ENCODE data around the gene GATAD2B.
A peak's percentile ranks its signal among the peaks of the same experiment; 100 is the strongest.
"Not testable (repeated sequence)": the region's sequence is repeated elsewhere in the genome, so short reads cannot be mapped to it uniquely, and the experiment has no call there.

GATAD2B gene

DNA sequence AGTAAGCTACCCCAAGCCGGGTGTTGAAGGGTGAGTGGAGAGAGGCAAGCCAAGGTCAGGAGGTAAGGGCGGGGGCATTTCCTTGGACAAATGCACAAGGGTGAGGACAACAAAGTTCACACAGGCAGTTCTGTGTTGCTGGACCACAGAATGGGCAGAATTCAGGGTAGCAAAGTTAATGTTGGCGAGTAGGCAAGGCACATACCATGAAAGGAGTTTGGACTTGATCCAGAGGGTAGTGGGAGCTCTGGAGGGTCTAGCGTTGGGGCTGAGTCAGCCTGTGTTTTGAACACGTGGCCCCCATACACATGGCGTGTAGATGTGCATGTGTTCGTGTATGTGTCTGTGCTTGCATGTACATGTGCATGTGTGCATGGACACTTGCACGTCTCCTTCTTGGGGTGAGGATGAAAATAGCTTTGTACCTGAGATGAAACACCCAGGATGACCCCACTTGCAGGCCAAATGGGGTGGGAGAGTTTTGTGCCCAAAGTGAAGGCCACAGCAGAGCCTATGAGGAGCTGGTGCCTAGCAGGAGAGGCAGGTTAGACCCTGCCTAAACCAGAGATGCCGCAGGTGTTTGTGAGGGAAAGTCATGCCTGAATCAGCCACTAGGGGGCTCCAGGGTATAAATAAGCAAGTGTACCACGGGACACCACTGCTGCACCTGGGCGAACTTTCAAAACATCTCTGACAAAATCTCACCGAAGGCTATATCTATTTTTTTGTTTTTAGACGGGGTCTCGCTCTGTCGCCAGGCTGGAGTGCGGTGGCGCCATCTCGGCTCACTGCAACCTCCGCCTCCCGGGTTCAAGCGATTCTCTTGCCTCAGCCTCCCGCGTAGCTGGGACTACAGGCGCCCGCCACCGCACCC is 125.7 kb downstream of the GATAD2B start:
- peak; percentile 67 to 72 for DNase-seq (ENCODE audit: low read depth in 2 of 2, low spot score in 1 of 2)

- DNase-seq (ENCODE audit: low read depth in 2 of 2, low spot score in 1 of 2), result no peak
Measured at GRCh38 chr1:153795934-153796785, 126.6 kb downstream of the GATAD2B start.

- no peak for DNase-seq (ENCODE audit: low read depth in 2 of 2, low spot score in 1 of 2)
Measured at GRCh38 chr1:153795330-153795837, 127.4 kb downstream of the GATAD2B start.

- no peak for DNase-seq (ENCODE audit: low read depth in 2 of 2, low spot score in 1 of 2)
Measured at GRCh38 chr1:153794624-153795329, 128.0 kb downstream of the GATAD2B start.

DNA sequence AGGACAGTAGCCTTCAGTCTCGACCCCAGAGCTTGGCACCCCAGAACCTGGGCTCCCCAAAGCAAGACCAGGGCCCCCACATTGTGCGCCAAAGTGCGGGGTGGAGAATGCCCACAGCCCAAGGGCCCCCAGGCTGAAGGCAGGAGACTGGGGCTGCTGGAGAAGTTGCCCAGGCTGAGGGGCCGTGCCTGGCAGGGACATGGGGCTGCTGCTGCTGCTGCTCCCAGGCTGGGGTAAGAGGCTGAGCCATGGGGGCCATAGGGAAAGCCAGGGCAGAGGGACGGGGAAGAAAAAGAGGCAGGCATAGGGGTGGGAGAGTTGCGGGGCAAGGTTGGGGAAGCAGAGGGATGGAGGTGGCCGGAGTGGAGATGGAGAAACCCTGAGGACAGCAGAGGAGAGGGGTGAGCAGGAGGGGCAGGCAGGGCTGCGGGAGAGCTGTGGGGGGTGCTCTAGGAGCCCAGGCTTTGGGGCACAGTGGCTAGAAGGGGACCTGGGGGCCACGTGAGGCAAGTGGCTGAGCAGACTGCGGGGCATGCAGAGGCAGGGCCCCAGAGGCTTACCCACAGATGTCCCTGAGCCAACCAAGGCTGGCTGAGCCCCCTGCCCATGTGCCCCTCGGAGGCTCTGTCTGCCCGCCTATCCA is 128.7 kb downstream of the GATAD2B start:
- DNase-seq (ENCODE audit: low read depth in 2 of 2, low spot score in 1 of 2), result no peak

- no peak for DNase-seq (ENCODE audit: low read depth in 2 of 2, low spot score in 1 of 2)
Measured at GRCh38 chr1:153793261-153793972, 129.4 kb downstream of the GATAD2B start.

DNA sequence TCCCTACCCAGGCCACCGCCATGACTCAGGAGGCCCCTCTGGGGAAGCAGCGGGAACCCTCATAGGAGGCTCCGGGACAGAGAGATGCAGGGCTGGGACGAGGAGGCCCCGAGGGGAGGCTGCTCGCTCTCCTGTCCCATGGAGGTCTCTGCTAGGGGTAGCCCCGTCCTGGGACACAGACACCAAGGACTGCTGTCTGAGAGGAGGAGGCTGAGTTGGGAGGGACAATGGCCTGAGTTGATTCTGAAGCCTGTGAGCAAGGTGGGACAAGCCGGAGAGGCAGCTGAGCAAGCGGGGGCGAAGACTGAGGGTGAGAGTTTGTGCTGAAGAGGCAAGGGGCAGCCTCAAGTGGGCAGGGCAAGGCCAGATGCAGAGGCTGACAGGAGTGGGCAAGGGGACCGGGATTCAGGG is 130.1 kb downstream of the GATAD2B start:
- no peak for DNase-seq (ENCODE audit: low read depth in 2 of 2, low spot score in 1 of 2)

DNA sequence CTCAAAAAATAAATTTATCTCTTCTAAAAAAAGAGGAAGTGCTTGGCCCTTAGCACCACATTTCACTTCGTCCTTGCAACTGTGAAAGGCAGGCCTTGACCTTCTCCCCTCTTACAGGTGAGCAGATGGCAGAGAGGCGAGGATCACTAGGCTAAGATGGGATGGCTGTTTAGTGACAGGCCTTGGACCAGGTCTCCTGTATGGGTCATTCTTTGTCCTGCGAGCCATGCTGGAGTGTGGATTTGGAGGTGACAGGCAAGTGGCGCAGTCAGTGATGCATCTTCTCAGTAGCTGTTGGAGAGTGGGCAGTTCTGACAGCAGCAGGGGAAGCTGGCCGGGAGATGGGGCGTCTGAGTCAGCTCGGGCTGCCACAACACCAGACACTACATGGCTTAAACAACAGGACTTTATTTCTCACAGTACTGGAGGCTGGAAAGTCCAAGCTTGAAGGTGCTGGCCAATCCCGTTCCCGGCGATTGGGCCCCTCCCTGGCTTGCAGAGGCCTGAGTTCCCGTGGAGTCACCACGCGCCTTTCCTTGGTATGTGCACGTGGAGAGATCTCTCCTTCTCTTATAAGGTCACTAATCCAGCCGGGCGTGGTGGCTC is 131.0 kb downstream of the GATAD2B start:
- no peak for DNase-seq (ENCODE audit: low read depth in 2 of 2, low spot score in 1 of 2)

DNA sequence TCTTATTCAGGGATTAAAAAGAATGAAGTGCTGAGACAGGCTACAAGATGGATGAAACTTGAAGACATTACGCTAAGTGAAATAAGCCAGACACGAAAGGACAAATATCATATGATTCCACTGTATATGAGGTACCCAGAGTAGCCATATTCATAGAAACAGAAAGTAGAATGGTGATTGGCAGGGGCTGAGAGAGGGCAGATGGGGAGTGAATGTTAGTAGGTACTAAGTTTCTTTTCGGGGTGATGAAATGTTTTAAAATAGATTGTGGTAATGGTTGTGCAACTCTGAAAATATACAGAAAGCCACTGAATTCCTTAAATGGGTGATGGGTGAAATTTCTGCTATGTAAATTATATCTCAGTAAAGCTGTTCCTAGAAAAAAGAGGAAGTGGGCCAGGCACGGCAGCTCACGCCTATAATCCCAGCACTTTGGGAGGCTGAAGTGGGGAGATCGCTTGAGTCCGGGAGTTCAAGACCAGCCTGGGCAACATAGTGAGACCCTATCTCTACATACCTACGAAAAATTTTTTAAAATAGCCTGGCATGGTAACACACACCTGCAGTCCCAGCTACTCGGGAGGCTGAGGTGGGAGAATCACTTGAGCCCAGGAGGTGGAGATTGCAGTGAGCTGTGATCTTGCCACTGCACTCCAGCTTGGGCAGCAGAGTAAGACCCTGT is 131.7 kb downstream of the GATAD2B start:
- DNase-seq (ENCODE audit: low read depth in 2 of 2, low spot score in 1 of 2), result no peak

GRCh38 chr1:153790313-153790965 is 132.3 kb downstream of the GATAD2B start:
- DNase-seq (ENCODE audit: low read depth in 2 of 2, low spot score in 1 of 2), result no peak

- no peak for DNase-seq (ENCODE audit: low read depth in 2 of 2, low spot score in 1 of 2)
Measured at GRCh38 chr1:153789478-153790034, 133.2 kb downstream of the GATAD2B start.

- DNase-seq (ENCODE audit: low read depth in 2 of 2, low spot score in 1 of 2), result no peak
Measured at GRCh38 chr1:153786038-153786790, 136.6 kb downstream of the GATAD2B start.

- DNase-seq (ENCODE audit: low read depth in 2 of 2, low spot score in 1 of 2), result peak; percentile 70 to 87
Measured at GRCh38 chr1:153783233-153784190, 139.3 kb downstream of the GATAD2B start.

DNA sequence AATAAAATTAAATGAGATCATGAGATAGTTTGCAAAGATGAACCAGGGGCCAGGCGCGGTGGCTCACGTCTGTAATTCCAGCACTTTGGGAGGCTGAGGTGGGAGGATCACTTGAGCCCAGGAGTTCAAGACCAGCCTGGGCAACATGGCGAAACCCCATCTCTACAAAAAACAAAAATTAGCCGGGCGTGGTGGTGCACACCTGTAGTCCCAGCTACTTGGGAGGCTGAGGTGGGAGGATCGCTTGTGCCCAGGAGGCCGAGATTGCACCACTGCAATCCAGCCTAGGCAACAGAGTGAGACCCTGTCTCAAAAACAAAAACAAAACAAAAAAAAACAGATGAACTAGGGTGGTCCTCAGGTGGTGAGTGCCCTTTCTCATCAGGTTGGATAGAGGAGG is 140.1 kb downstream of the GATAD2B start:
- DNase-seq (ENCODE audit: low read depth in 2 of 2, low spot score in 1 of 2), result not testable (repeated sequence)

GRCh38 chr1:153780551-153780950 is 142.2 kb downstream of the GATAD2B start:
- DNase-seq (ENCODE audit: low read depth in 2 of 2, low spot score in 1 of 2), result no peak

DNA sequence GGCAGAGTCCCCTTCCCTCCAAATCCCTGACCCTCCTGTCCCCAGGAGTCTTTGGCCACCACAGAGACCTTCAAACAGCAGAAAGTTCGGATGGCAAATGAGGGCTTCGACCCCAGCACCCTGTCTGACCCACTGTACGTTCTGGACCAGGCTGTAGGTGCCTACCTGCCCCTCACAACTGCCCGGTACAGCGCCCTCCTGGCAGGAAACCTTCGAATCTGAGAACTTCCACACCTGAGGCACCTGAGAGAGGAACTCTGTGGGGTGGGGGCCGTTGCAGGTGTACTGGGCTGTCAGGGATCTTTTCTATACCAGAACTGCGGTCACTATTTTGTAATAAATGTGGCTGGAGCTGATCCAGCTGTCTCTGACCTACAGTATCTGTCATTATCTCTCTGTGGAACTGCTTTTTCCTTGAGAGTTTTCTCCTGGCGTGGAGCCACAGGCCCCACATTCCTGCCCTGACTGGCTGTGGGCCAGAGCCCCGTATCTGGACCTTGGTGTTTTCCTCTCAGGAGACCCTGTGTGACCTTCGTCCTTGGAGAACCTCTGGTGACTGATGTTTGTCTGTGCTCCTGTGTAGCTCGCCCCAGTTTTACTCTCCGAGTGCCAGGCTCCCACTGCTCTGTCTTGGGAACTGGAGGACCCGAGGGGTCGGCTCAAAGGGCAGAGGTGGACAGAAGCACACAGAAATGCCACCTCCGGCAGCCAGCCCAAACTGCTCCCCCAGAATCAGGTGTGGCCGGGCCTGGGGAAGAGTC is 142.8 kb downstream of the GATAD2B start:
- DNase-seq (ENCODE audit: low read depth in 2 of 2, low spot score in 1 of 2), result no peak

Measured in stimulated activated CD8-positive, alpha-beta memory T cell treated with anti-CD3 and anti-CD28 coated beads, Interleukin-4, amount 100 ng/mL, for 1 hour (primary cell).